ENCODE results near the gene ST3GAL3.
A peak's percentile ranks its signal among the peaks of the same experiment; 100 is the strongest.

Gene ST3GAL3

DNA sequence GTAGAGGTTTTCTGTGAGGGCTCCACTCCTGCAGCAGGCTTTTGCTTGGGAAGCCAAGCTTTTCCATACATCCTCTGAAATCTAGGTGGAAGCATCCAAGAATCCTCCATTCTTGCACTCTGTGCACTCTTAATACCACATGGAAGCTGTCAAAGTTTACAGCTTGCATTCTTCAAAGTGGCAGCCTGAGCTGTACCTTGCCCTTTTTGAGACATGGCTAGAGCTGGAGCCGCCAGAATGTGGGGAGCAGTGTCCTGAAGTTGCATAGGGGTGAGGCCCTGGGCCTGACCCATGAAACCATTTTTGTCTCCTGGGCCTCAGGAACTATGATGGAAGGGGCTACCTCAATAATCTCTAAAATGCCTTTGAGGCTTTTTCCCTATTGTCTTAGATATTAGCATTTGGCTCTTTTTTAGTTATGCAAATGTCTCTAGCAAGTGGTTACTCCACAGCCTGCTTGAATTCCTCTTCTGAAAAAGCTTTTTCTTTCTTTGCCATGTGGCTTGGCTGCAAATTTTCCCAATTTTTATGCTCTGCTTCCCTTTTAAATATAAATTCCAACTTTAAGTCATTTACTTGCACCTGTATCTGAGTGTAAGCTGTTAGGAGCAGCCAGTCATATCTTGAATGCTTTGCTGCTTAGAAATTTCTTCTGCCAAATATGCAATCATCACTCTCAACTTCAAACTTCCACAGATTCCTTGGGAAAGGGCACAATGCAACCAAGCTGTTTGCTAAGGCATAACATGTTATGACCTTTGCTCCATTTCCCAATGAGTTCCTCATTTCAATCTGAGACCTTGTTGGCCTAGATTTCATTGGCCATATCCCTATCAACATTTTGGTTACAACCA, 134.2 kb downstream of the ST3GAL3 start:
- Histone ChIP-seq H2BK5ac (ENCODE audit: low read length) (no peak overlapping the region), H4K8ac (ENCODE audit: low read depth, low read length) (no peak overlapping the region), H4K5ac (ENCODE audit: low read length) (no peak overlapping the region), H3K4me3 (ENCODE audit: low read length) (no peak overlapping the region), H3K9ac (ENCODE audit: low read length) (no peak overlapping the region), H3K4me2 (ENCODE audit: low read length) (no peak overlapping the region), H3K27me3 (ENCODE audit: insufficient read depth, low read length, poor library complexity) (no peaks in the 10 kb centered on the region), H3K4me1 (ENCODE audit: control insufficient read depth, low read depth, low read length) (no peaks in the 10 kb centered on the region), H3K23ac (ENCODE audit: low read length) (no peak overlapping the region), H3K79me2 (ENCODE audit: control insufficient read depth, insufficient read depth, low read length) (no peaks in the 10 kb centered on the region), H3K36me3 (ENCODE audit: control insufficient read depth, insufficient read depth, low read length) (no peaks in the 10 kb centered on the region), H2BK15ac (replicated peaks; ENCODE audit: low read depth) (no peak overlapping the region), H2AK5ac (ENCODE audit: low read length) (no peak overlapping the region), H3K27ac (ENCODE audit: low read depth, low read length) (no peak overlapping the region), H3K4ac (ENCODE audit: low read depth, low read length) (no peak overlapping the region), H3K79me1 (ENCODE audit: low read length) (no peaks in the 10 kb centered on the region), H3K18ac (ENCODE audit: low read length) (peak overlapping the region; percentile 45), H3K56ac (ENCODE audit: low read length) (no peak overlapping the region), H2BK120ac (ENCODE audit: low read depth, low read length) (no peak overlapping the region)
- no peak for DNase-seq
- WGBS (ENCODE audit: extremely low coverage, insufficient coverage, low lambda C conversion rate): no CpG with 5 or more reads among the region's 1 CpG

DNA sequence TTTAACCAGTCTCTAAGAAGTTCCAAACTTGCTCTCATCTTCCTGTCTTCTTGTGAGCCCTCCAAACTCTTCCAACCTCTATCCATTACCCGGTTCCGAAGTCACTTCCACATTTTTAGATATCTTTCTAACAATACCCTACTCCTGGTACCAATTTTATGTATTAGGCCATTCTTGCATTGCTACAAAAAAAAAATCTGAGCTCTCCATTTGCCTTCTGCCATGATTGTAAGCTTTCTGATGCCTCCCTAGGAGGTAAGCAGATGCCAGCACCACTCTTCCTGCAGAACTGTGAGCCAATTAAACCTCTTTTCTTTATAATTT, 134.8 kb downstream of the ST3GAL3 start:
- H3K56ac ChIP-seq (ENCODE audit: low read length): no peak overlapping the region
- no peak overlapping the region for H2BK15ac ChIP-seq (replicated peaks; ENCODE audit: low read depth)
- no peak overlapping the region for H3K18ac ChIP-seq (ENCODE audit: low read length)
- no CpG with 5 or more reads among the region's 2 CpGs for WGBS (ENCODE audit: extremely low coverage, insufficient coverage, low lambda C conversion rate)
- H3K4ac ChIP-seq (ENCODE audit: low read depth, low read length): no peak overlapping the region
- H3K79me2 ChIP-seq (ENCODE audit: control insufficient read depth, insufficient read depth, low read length): no peaks in the 10 kb centered on the region
- H2BK5ac ChIP-seq (ENCODE audit: low read length): no peak overlapping the region
- no peaks in the 10 kb centered on the region for H3K36me3 ChIP-seq (ENCODE audit: control insufficient read depth, insufficient read depth, low read length)
- no peak overlapping the region for H3K4me3 ChIP-seq (ENCODE audit: low read length)
- H3K27me3 ChIP-seq (ENCODE audit: insufficient read depth, low read length, poor library complexity): no peaks in the 10 kb centered on the region
- no peak for DNase-seq
- H2BK120ac ChIP-seq (ENCODE audit: low read depth, low read length): no peak overlapping the region
- no peak overlapping the region for H3K27ac ChIP-seq (ENCODE audit: low read depth, low read length)
- no peaks in the 10 kb centered on the region for H3K79me1 ChIP-seq (ENCODE audit: low read length)
- no peak overlapping the region for H4K5ac ChIP-seq (ENCODE audit: low read length)
- H2AK5ac ChIP-seq (ENCODE audit: low read length): no peak overlapping the region
- H4K8ac ChIP-seq (ENCODE audit: low read depth, low read length): no peak overlapping the region
- H3K9ac ChIP-seq (ENCODE audit: low read length): no peak overlapping the region
- H3K4me1 ChIP-seq (ENCODE audit: control insufficient read depth, low read depth, low read length): no peaks in the 10 kb centered on the region
- H3K23ac ChIP-seq (ENCODE audit: low read length): no peak overlapping the region
- H3K4me2 ChIP-seq (ENCODE audit: low read length): no peak overlapping the region

DNA sequence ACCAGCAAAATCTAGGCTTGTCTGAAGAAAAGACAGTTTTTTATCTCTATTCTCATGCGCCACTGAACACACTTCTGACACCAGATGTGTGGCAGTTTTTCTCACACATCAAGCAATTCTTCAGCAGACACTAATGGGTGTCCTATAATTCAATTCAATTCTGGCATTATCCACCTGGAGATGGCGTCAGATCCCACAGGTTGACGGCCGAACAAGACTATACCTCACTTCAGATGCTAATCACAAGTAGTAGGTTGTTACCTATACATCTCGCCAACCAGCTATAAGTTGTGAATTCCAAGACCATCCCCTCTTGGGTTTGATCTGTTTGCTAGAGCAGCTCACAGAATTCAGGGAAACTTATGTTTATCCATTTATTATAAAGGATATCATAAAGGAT, 136.3 kb downstream of the ST3GAL3 start:
- no peaks in the 10 kb centered on the region for H3K79me2 ChIP-seq (ENCODE audit: control insufficient read depth, insufficient read depth, low read length)
- no CpG with 5 or more reads among the region's 5 CpGs for WGBS (ENCODE audit: extremely low coverage, insufficient coverage, low lambda C conversion rate)
- H3K18ac ChIP-seq (ENCODE audit: low read length): no peak overlapping the region

DNA sequence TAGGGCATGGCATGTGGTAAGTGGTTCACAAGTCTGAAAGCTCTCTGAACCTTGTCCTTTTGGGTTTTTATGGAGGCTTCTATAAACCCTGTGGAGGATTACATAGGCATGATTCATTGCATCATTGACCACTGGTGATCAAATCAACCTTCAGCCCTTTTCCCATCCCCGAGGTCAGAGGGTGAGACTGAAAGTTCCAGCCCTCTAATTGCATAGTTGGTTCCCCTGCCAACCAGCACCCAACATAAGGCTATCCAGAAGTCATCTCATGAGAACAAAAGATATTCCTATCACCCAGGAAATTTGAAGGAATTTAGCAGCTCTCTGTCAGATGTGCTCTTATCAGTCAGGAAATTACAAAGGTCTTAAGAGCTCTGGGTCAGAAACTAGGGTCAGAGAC, 136.8 kb downstream of the ST3GAL3 start:
- Histone ChIP-seq H3K27me3 (ENCODE audit: insufficient read depth, low read length, poor library complexity) (no peaks in the 10 kb centered on the region), H2BK15ac (replicated peaks; ENCODE audit: low read depth) (no peak overlapping the region), H2BK5ac (ENCODE audit: low read length) (no peak overlapping the region), H2AK5ac (ENCODE audit: low read length) (no peak overlapping the region), H3K4me2 (ENCODE audit: low read length) (no peak overlapping the region), H3K27ac (ENCODE audit: low read depth, low read length) (no peak overlapping the region), H3K4ac (ENCODE audit: low read depth, low read length) (peak overlapping the region; percentile 27), H4K8ac (ENCODE audit: low read depth, low read length) (no peak overlapping the region), H3K9ac (ENCODE audit: low read length) (no peak overlapping the region), H3K79me2 (ENCODE audit: control insufficient read depth, insufficient read depth, low read length) (no peaks in the 10 kb centered on the region), H3K23ac (ENCODE audit: low read length) (no peak overlapping the region), H2BK120ac (ENCODE audit: low read depth, low read length) (no peak overlapping the region), H3K4me3 (ENCODE audit: low read length) (no peak overlapping the region), H3K36me3 (ENCODE audit: control insufficient read depth, insufficient read depth, low read length) (no peaks in the 10 kb centered on the region), H4K5ac (ENCODE audit: low read length) (no peak overlapping the region), H3K4me1 (ENCODE audit: control insufficient read depth, low read depth, low read length) (no peaks in the 10 kb centered on the region), H3K18ac (ENCODE audit: low read length) (no peak overlapping the region), H3K56ac (ENCODE audit: low read length) (no peak overlapping the region), H3K79me1 (ENCODE audit: low read length) (no peaks in the 10 kb centered on the region)
- WGBS (ENCODE audit: extremely low coverage, insufficient coverage, low lambda C conversion rate): no CpG with 5 or more reads among the region's 1 CpG
- peak; percentile 95 for DNase-seq

More for the DNA sequence above, 136.3 kb downstream of the ST3GAL3 start:
- no peaks in the 10 kb centered on the region for H3K79me1 ChIP-seq (ENCODE audit: low read length)
- no peak overlapping the region for H2AK5ac ChIP-seq (ENCODE audit: low read length)
- H3K4me1 ChIP-seq (ENCODE audit: control insufficient read depth, low read depth, low read length): no peaks in the 10 kb centered on the region
- DNase-seq: peak; percentile 61
- H3K27me3 ChIP-seq (ENCODE audit: insufficient read depth, low read length, poor library complexity): no peaks in the 10 kb centered on the region
- H3K27ac ChIP-seq (ENCODE audit: low read depth, low read length): no peak overlapping the region
- no peak overlapping the region for H4K8ac ChIP-seq (ENCODE audit: low read depth, low read length)
- H3K4ac ChIP-seq (ENCODE audit: low read depth, low read length): peak overlapping the region; percentile 27
- H3K4me2 ChIP-seq (ENCODE audit: low read length): no peak overlapping the region
- no peaks in the 10 kb centered on the region for H3K36me3 ChIP-seq (ENCODE audit: control insufficient read depth, insufficient read depth, low read length)
- H2BK120ac ChIP-seq (ENCODE audit: low read depth, low read length): no peak overlapping the region
- H2BK15ac ChIP-seq (replicated peaks; ENCODE audit: low read depth): no peak overlapping the region
- no peak overlapping the region for H3K9ac ChIP-seq (ENCODE audit: low read length)
- no peak overlapping the region for H3K4me3 ChIP-seq (ENCODE audit: low read length)
- H3K56ac ChIP-seq (ENCODE audit: low read length): no peak overlapping the region
- no peak overlapping the region for H4K5ac ChIP-seq (ENCODE audit: low read length)
- H3K23ac ChIP-seq (ENCODE audit: low read length): no peak overlapping the region
- no peak overlapping the region for H2BK5ac ChIP-seq (ENCODE audit: low read length)

DNA sequence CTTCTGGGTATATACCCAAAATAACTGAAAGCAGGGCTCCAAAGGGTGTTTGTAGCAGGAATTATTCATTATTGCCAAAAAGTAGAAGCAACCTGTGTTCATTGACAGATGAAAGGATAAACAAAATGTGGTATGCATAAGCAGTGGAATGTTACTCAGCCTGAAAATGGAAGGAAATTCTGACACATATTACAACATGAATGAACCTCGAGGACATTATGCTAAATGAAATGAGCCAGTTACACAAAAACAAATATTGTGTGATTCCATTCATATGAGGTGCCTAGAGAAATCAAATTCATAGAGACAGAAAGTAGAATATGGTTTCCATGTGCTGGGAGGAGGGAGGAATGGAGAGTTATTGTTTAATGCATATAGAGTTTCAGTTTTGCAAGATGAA, 140.0 kb downstream of the ST3GAL3 start:
- Histone ChIP-seq H3K4me1 (ENCODE audit: control insufficient read depth, low read depth, low read length) (no peaks in the 10 kb centered on the region), H2BK120ac (ENCODE audit: low read depth, low read length) (no peak overlapping the region), H4K5ac (ENCODE audit: low read length) (no peak overlapping the region), H3K9ac (ENCODE audit: low read length) (no peak overlapping the region), H3K79me1 (ENCODE audit: low read length) (no peaks in the 10 kb centered on the region), H3K23ac (ENCODE audit: low read length) (no peak overlapping the region), H3K27ac (ENCODE audit: low read depth, low read length) (no peak overlapping the region), H2AK5ac (ENCODE audit: low read length) (no peak overlapping the region), H3K4me2 (ENCODE audit: low read length) (no peak overlapping the region), H2BK15ac (replicated peaks; ENCODE audit: low read depth) (no peak overlapping the region), H3K56ac (ENCODE audit: low read length) (no peak overlapping the region), H3K27me3 (ENCODE audit: insufficient read depth, low read length, poor library complexity) (no peaks in the 10 kb centered on the region), H3K79me2 (ENCODE audit: control insufficient read depth, insufficient read depth, low read length) (no peaks in the 10 kb centered on the region), H4K8ac (ENCODE audit: low read depth, low read length) (no peak overlapping the region), H3K4ac (ENCODE audit: low read depth, low read length) (no peak overlapping the region), H3K36me3 (ENCODE audit: control insufficient read depth, insufficient read depth, low read length) (no peaks in the 10 kb centered on the region), H3K4me3 (ENCODE audit: low read length) (no peak overlapping the region), H2BK5ac (ENCODE audit: low read length) (no peak overlapping the region), H3K18ac (ENCODE audit: low read length) (no peak overlapping the region)
- no CpG with 5 or more reads among the region's 1 CpG for WGBS (ENCODE audit: extremely low coverage, insufficient coverage, low lambda C conversion rate)
- no peak for DNase-seq

DNA sequence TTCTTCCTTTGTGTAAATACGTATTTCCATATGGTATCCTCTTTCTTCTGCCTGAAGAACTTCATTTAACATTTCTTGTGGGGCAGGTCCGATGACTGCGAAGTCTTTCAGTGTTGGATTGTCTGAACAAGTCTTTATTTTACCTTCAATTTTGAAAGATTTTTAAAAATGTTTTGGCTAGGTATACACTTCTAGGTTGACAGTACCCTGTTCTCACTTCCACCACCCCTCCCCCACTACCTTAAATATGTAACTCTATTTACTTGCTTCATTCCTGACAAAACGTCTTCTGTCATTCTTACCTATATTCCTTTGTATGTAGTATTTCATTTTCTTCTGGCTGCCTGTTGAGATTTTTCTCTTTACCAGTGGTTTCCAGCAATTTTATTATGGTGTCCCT, 140.5 kb downstream of the ST3GAL3 start:
- Histone ChIP-seq H3K36me3 (ENCODE audit: control insufficient read depth, insufficient read depth, low read length) (no peaks in the 10 kb centered on the region), H3K56ac (ENCODE audit: low read length) (no peak overlapping the region), H3K27me3 (ENCODE audit: insufficient read depth, low read length, poor library complexity) (no peaks in the 10 kb centered on the region), H3K27ac (ENCODE audit: low read depth, low read length) (no peak overlapping the region), H3K79me1 (ENCODE audit: low read length) (no peaks in the 10 kb centered on the region), H2BK5ac (ENCODE audit: low read length) (no peak overlapping the region), H3K4me3 (ENCODE audit: low read length) (no peak overlapping the region), H3K18ac (ENCODE audit: low read length) (no peak overlapping the region), H3K9ac (ENCODE audit: low read length) (no peak overlapping the region), H2BK120ac (ENCODE audit: low read depth, low read length) (no peak overlapping the region), H3K4me1 (ENCODE audit: control insufficient read depth, low read depth, low read length) (no peaks in the 10 kb centered on the region), H3K4ac (ENCODE audit: low read depth, low read length) (no peak overlapping the region), H3K79me2 (ENCODE audit: control insufficient read depth, insufficient read depth, low read length) (no peaks in the 10 kb centered on the region), H4K5ac (ENCODE audit: low read length) (no peak overlapping the region), H2AK5ac (ENCODE audit: low read length) (no peak overlapping the region), H3K4me2 (ENCODE audit: low read length) (no peak overlapping the region), H2BK15ac (replicated peaks; ENCODE audit: low read depth) (no peak overlapping the region), H4K8ac (ENCODE audit: low read depth, low read length) (no peak overlapping the region), H3K23ac (ENCODE audit: low read length) (no peak overlapping the region)
- DNase-seq: no peak
- WGBS (ENCODE audit: extremely low coverage, insufficient coverage, low lambda C conversion rate): no CpG with 5 or more reads among the region's 4 CpGs
